Vagina (tissue), 2 donors: ENCODE measurements around the gene MT1B. TPM values are rescaled to one million over a fixed set of nuclear protein-coding genes. Genes with fewer than 3 reads are reported as not detected.
"Not testable (repeated sequence)": the region's sequence is repeated elsewhere in the genome, so short reads cannot be mapped to it uniquely, and the experiment has no call there.

Experiments
- DNase-seq, 2 donors: peaks; one replicate each; pipeline ENCODE4 v3.0.0-alpha.2; 2017; ENCODE audit errors: extremely low spot score in 2 of 2
- H3K27ac ChIP-seq: fragments of 200-600 bp; sonication (generic); one replicate; pipeline ENCODE4 v1.5.1; 2019
- H3K27me3 ChIP-seq: fragments of 200-600 bp; sonication (generic); one replicate; pipeline ENCODE4 v1.5.1; 2019
- H3K36me3 ChIP-seq, 2 donors: fragments of 200-600 bp; sonication (generic); one replicate each; pipeline ENCODE4 v1.5.1; 2017 to 2019
- H3K4me1 ChIP-seq: fragments of 200-600 bp; sonication (generic); one replicate; pipeline ENCODE4 v1.5.1; 2019
- H3K4me3 ChIP-seq, 2 donors: fragments of 200-600 bp; sonication (generic); 1 replicate in 1 of 2; 2 replicates in 1 of 2; pipeline ENCODE4 v1.5.1; 2016 to 2019
- H3K9me3 ChIP-seq: fragments of 200-600 bp; sonication (generic); one replicate; pipeline ENCODE4 v1.5.1; 2019
- POLR2A ChIP-seq, 2 donors: fragments of 450-650 bp; IDR thresholded peaks; one replicate each; pipeline ENCODE4 v1.6.1; 2017; ENCODE audit warnings: antibody characterized with exemption in 2 of 2, mild to moderate bottlenecking in 2 of 2, moderate library complexity in 2 of 2
- POLR2AphosphoS5 ChIP-seq, 2 donors: sonication (generic); formaldehyde crosslinking; IDR thresholded peaks; one replicate each; pipeline ENCODE4 v1.9.0; 2017; ENCODE audit warnings: antibody characterized with exemption in 2 of 2, mild to moderate bottlenecking in 2 of 2, low read depth in 1 of 2; ENCODE audit not compliant: insufficient read depth in 1 of 2
- intact Hi-C: fragments of 100-400 bp; cut with DNase I; formaldehyde crosslinking; loops from one replicate; pipeline ENCODE4 v1.15.1; 2023
- total RNA-seq: library from RNA; depleted of rRNA; stranded (reverse); fragments of >200 nt; gene quantifications from one replicate; pipeline ENCODE4 v1.2.3, GENCODE V29; 2016
- TF ChIP-seq, protein P1 (sequence below), 3 experiments: fragments of 450-650 bp in 2 of 3; fragments of 200-600 bp in 1 of 3; sonication (generic) in 1 of 3; IDR thresholded peaks; one replicate each; pipeline ENCODE4 v1.5.1; 2017 to 2019; ENCODE audit warnings: antibody characterized with exemption in 3 of 3, mild to moderate bottlenecking in 2 of 3, moderate library complexity in 2 of 3

The MT1B gene
- total RNA-seq, 1 donor from 2014 or later, result not detected

DNA sequence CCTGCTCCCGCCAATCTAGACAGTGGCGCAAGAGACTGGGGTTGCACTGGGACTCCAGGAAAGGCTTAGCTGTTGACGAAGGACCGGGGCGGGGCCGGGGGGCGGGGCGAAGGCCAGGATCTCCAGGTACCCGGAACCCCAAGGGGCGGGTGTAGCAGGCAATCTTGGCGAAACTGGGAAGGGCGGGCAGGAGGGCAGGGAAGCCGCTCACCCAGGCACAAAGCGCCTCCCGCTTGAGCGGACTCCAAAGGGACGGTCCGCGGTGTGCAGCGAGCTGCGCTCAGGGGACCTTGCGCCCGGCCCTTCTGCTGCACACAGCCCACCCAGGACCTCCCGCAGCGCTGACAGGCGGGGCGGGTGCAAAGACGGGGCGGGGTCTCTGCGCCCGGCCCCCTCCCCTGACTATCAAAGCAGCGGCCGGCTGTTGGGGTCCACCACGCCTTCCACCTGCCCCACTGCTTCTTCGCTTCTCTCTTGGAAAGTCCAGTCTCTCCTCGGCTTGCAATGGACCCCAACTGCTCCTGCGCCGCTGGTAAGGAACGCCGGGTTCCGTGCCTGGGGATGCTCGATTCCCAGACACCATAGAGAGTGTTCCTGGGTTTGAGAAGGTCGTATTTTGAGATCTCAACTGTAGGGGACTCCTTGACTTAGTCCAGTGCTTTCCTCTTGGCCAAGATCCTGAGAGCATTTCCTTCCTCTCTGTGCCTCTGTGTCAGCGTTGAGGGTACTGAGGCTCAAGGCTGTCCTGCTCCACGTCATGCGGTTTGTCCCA lies 6.1 kb downstream of the MT1B start, which contains the start of gene MT1F:
MT1F (plus strand) TSS at position 405 of the 772 bp plus-strand sequence; CDS start at position 505, 100 bp downstream.
- peak in 1 of 2 donors; percentile 92 for DNase-seq
- Histone ChIP-seq H3K27ac (peak within 1 kb of the TSS; percentile 57), H3K36me3 (no peaks in the 10 kb centered on the region), H3K27me3 (no peaks in the 10 kb centered on the region), H3K4me1 (peaks cover 22% of the 10 kb centered on the region), H3K4me3 (peak within 1 kb of the TSS; percentile 52 to 62), H3K9me3 (no peaks in the 10 kb centered on the region)
- intact Hi-C loops, result no loop called here
- TF ChIP-seq POLR2AphosphoS5 (IDR thresholded peaks at IDR 0.05; ENCODE audit: insufficient read depth in 1 of 2, low read depth in 1 of 2), result peak in 1 of 2 donors; percentile 57
- TF ChIP-seq, protein P1, sequence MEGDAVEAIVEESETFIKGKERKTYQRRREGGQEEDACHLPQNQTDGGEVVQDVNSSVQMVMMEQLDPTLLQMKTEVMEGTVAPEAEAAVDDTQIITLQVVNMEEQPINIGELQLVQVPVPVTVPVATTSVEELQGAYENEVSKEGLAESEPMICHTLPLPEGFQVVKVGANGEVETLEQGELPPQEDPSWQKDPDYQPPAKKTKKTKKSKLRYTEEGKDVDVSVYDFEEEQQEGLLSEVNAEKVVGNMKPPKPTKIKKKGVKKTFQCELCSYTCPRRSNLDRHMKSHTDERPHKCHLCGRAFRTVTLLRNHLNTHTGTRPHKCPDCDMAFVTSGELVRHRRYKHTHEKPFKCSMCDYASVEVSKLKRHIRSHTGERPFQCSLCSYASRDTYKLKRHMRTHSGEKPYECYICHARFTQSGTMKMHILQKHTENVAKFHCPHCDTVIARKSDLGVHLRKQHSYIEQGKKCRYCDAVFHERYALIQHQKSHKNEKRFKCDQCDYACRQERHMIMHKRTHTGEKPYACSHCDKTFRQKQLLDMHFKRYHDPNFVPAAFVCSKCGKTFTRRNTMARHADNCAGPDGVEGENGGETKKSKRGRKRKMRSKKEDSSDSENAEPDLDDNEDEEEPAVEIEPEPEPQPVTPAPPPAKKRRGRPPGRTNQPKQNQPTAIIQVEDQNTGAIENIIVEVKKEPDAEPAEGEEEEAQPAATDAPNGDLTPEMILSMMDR (IDR thresholded peaks at IDR 0.05), result no peak

DNA sequence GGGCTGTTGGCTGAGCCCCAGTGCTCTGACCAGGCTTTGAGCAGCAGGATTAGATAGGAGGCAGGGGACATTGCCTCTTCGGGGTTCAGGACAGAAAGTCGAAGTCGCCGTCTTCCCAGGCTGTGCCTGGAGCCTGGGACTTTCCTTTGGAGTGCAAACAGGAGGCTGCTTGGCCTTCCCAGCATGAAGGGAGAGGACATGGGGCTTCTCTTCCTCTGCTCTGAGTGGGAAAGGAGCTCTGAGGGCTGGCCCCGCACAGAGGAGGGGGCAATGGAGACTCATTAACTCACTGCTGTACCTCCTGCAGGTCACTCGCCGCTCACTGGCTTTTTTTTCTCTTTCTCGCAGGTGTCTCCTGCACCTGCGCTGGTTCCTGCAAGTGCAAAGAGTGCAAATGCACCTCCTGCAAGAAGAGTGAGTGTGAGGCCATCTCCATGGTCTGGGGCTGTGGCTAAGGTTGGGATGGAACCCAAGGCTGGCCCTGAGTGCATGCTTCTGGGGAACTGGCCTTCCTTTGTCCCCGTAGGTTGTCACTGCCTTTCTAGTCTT lies 6.7 kb downstream of the MT1B start:
- no peaks in the 10 kb centered on the region for H3K9me3 ChIP-seq
- TF ChIP-seq, protein P1 (IDR thresholded peaks at IDR 0.05), result no peak
- TF ChIP-seq POLR2A (IDR thresholded peaks at IDR 0.05) (no peak), POLR2AphosphoS5 (IDR thresholded peaks at IDR 0.05; ENCODE audit: insufficient read depth in 1 of 2, low read depth in 1 of 2) (no peak)
- no peak overlapping the region for H3K27ac ChIP-seq
- intact Hi-C loops, result no loop called here
- H3K4me1 ChIP-seq, result peaks cover 27% of the 10 kb centered on the region
- no peaks in the 10 kb centered on the region for H3K36me3 ChIP-seq
- no peak for DNase-seq
- peak overlapping the region; percentile 52 to 62 for H3K4me3 ChIP-seq
- no peaks in the 10 kb centered on the region for H3K27me3 ChIP-seq

DNA sequence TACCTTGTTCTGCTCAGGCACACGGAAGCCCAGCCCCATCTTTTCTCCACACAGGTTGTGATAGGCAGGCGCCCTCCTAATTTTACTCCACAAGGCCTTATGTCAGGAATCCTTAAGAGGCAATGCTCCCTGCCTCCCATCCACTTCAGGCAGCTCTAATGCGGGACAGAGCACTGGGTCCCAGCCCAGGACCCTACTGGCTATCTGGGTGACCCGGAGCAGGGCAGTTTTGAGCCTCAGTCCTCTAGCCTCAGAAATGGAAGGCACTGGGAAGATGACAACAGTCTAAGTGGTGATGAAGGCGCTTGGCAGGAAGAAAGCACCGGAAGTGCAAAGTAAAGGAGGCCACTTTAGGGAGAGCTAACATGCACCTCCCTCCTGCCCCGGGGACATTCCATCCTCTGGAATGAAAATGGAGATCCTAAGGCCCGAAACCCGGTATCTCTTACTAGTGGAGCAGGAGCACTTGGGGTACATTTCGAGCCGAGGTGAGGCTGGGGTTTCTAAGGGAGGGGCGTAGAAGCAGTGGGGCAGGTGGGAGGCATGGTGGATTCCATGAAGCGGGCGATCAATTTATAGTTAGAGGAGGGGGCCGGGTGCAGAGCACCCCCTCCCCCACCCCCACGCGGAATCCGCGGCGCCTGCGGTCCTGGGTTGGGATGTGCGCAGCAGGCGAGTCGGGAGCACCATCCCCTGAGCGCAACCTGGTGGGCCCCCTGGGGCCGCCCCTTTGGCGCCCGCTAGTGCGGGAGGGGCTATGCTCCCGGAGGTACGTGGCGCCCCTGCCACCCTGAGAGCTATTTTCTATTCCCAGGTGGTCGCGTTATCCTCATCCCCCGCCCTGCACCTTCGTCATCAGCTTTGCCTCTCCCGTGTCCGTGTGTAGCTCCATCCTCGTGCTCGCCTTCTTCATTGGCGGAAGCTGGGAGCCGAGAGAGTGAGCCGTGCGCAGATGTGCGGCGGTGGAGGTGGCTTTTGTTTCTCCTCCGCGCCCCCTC lies 11.0 kb downstream of the MT1B start:
- Histone ChIP-seq H3K36me3 (no peaks in the 10 kb centered on the region), H3K9me3 (no peaks in the 10 kb centered on the region), H3K4me1 (peaks cover 24% of the 10 kb centered on the region), H3K27ac (no peak overlapping the region), H3K4me3 (peak overlapping the region; percentile 13 to 23), H3K27me3 (no peaks in the 10 kb centered on the region)
- intact Hi-C loops, result no loop called here
- no peak for DNase-seq
- TF ChIP-seq POLR2AphosphoS5 (IDR thresholded peaks at IDR 0.05; ENCODE audit: insufficient read depth in 1 of 2, low read depth in 1 of 2) (no peak), POLR2A (IDR thresholded peaks at IDR 0.05) (no peak)
- TF ChIP-seq, protein P1 (IDR thresholded peaks at IDR 0.05), result no peak

DNA sequence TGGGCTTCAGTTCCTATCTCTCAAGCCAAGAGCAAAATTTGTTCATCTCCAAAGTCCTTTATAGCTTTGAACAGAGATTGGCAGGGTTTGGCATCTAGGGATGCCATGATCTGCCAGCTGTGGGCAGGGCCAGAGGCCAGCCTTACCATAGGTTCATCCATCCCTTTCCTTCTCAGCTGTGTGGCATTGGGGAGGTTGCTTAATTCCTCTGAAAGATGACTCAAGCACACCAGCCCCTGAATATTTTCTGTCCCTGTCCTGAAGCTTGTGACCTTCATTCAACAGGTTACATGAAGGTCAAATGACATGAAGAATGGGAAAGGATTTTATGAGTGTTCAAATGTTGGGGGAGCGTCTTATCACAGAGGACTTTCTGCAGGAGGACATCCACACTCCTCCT lies 12.8 kb downstream of the MT1B start:
- Histone ChIP-seq H3K27ac (no peak overlapping the region), H3K4me1 (peaks cover 26% of the 10 kb centered on the region), H3K36me3 (no peaks in the 10 kb centered on the region), H3K9me3 (no peaks in the 10 kb centered on the region), H3K4me3 (no peak overlapping the region), H3K27me3 (no peaks in the 10 kb centered on the region)
- intact Hi-C loops, result no loop called here
- DNase-seq, result no peak
- TF ChIP-seq, protein P1 (IDR thresholded peaks at IDR 0.05), result no peak
- TF ChIP-seq POLR2A (IDR thresholded peaks at IDR 0.05) (no peak), POLR2AphosphoS5 (IDR thresholded peaks at IDR 0.05; ENCODE audit: insufficient read depth in 1 of 2, low read depth in 1 of 2) (no peak)

DNA sequence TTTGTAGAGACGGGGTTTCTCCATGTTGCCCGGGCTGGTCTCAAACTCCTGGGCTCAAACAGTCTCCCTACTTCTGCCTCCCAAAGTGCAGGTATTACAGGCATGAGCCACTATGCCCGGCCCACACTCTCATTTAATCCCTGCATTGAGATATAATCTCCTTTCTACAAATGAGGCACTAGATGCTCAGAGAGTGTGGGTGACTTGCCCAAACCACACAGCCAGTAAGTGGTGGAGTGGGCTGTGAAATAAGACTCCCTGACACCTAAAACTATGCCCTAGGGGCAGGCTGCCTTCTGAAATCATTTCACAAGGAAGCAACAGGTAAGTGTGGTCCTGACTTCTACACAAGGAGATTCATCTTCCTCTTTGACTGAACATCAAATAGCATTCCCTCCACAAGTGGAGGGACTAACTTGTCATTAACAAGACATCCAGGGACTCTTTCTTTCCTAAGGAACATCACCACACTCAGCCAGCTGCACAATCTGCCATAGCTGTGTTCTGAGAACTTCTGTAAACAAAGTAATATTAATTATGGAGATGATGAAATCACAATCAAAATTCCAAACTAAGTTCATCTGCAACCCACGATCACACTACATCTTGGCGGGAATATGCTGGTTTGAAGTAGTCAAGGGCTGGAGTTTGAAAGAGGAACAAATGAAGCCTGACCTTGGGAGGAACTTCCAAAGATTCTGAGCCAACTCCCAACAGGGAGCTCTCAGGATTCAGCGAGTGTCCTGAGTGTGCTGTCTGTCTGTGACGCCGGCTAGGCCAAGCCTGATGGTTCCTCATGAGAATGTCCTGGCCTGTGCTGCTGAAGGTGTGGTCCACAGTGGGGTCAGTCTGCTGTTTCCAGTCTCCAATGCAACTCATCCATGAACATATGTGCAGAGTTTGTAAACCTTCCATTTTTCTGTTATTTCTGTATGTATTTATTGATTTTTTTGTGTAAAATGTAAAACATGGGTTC lies 13.9 kb downstream of the MT1B start:
- H3K4me3 ChIP-seq, H3K27ac ChIP-seq, H3K9me3 ChIP-seq, H3K36me3 ChIP-seq, intact Hi-C loops, H3K27me3 ChIP-seq, DNase-seq: not testable (repeated sequence)
- peaks cover 31% of the 10 kb centered on the region for H3K4me1 ChIP-seq
